ENCODE results near the gene RUBCN. TPM values are rescaled to one million over a fixed set of nuclear protein-coding genes. Genes with fewer than 3 reads are reported as not detected.
"Not testable (repeated sequence)": the region's sequence is repeated elsewhere in the genome, so short reads cannot be mapped to it uniquely, and the experiment has no call there.

The RUBCN gene
- total RNA-seq, 1 experiment from 2014 or later = 37.9 TPM

- H3K4me3 ChIP-seq (ENCODE audit: low read depth in 2 of 2, low read length in 2 of 2); in situ Hi-C loops (cut with HindIII; ENCODE audit: low pct_unique_long_range_greater_than_20kb, low sequenced_read_pairs); BruUV-seq (replicated peaks); H3K4me1 ChIP-seq (ENCODE audit: control insufficient read depth, insufficient read depth, low read length); H3K27ac ChIP-seq (ENCODE audit: low read length); intact Hi-C loops (cut with micrococcal nuclease; ENCODE audit: unreplicated experiment); H3K36me3 ChIP-seq (ENCODE audit: control insufficient read depth, insufficient read depth, low read length); H3K9me3 ChIP-seq (ENCODE audit: control insufficient read depth, insufficient read depth, low read depth, low read length); ATAC-seq; H3K27me3 ChIP-seq (ENCODE audit: control insufficient read depth, insufficient read depth, low read length); DNase-seq (ENCODE audit: low read depth, low spot score); POLR2A ChIA-PET; CTCF ChIA-PET: not testable (repeated sequence)
Observed at GRCh38 chr3:197661234-197661834, 75.4 kb downstream of the RUBCN start.

DNA sequence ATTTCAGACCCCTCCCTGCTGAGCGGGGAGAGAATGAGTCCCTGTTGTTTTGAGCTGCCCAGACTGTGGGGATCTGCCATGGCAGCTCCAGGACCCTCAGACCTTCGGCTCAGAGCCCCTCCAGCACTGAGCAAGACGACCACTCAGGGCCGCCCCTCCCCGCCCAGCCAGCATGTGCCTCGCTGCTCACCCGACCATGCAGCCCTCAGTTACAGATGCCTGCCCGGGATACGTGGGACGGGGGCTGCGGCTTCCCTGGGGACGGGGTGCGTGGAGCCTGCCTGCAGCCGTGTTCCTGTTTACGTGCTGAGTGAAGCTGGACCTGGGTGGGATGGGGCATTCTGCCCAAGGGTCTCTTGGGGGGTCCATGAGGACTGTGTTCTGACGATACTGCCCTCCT lies 77.0 kb downstream of the RUBCN start:
- H3K27ac ChIP-seq (ENCODE audit: low read length); ATAC-seq; CTCF ChIA-PET; H3K4me1 ChIP-seq (ENCODE audit: control insufficient read depth, insufficient read depth, low read length); POLR2A ChIA-PET; H3K9me3 ChIP-seq (ENCODE audit: control insufficient read depth, insufficient read depth, low read depth, low read length); H3K4me3 ChIP-seq (ENCODE audit: low read depth in 2 of 2, low read length in 2 of 2); DNase-seq (ENCODE audit: low read depth, low spot score); H3K36me3 ChIP-seq (ENCODE audit: control insufficient read depth, insufficient read depth, low read length); in situ Hi-C loops (cut with HindIII; ENCODE audit: low pct_unique_long_range_greater_than_20kb, low sequenced_read_pairs); H3K27me3 ChIP-seq (ENCODE audit: control insufficient read depth, insufficient read depth, low read length); intact Hi-C loops (cut with micrococcal nuclease; ENCODE audit: unreplicated experiment); BruUV-seq (replicated peaks): not testable (repeated sequence)

DNA sequence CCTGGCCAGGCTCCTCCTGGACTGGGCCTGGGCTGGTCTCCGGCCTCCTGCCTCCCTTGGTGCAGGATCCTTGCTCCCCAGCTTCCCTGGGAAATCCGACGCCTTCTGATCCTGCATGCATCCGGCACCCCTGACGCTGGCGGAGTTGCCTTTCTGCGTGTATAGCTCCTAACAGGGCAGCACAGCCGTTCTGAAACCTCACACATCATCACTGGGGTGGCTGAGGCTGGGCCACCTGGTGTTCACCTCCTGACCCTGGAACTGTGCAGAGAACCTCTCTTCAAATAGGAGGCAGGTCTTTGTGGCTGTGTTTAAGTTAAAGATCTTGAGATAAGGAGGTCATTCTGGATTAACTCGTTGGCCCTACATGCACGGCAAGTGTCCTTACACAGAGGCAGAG lies 77.6 kb downstream of the RUBCN start:
- H3K27ac ChIP-seq (ENCODE audit: low read length); BruUV-seq (replicated peaks); DNase-seq (ENCODE audit: low read depth, low spot score); intact Hi-C loops (cut with micrococcal nuclease; ENCODE audit: unreplicated experiment); H3K9me3 ChIP-seq (ENCODE audit: control insufficient read depth, insufficient read depth, low read depth, low read length); H3K27me3 ChIP-seq (ENCODE audit: control insufficient read depth, insufficient read depth, low read length); ATAC-seq; POLR2A ChIA-PET; CTCF ChIA-PET; H3K4me3 ChIP-seq (ENCODE audit: low read depth in 2 of 2, low read length in 2 of 2); H3K4me1 ChIP-seq (ENCODE audit: control insufficient read depth, insufficient read depth, low read length); in situ Hi-C loops (cut with HindIII; ENCODE audit: low pct_unique_long_range_greater_than_20kb, low sequenced_read_pairs); H3K36me3 ChIP-seq (ENCODE audit: control insufficient read depth, insufficient read depth, low read length): not testable (repeated sequence)

DNA sequence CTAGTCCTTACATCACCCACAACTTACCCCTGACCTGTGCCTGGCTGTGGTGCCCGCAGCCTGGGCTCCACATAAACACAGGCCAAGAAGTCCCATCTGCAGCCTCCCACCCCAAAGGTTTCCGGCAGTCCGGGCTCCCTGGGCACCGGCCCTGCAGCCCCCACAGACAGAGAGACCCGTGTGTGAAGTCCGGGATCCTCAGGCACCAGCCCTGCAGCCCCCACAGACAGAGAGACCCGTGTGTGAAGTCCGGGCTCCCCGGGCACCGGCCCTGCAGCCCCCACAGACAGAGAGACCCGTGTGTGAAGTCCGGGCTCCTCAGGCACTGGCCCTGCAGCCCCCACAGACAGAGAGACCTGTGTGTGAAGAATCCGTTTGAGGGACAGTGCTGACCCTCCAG lies 78.0 kb downstream of the RUBCN start:
- H3K4me3 ChIP-seq (ENCODE audit: low read depth in 2 of 2, low read length in 2 of 2); H3K27ac ChIP-seq (ENCODE audit: low read length); BruUV-seq (replicated peaks); CTCF ChIA-PET; H3K9me3 ChIP-seq (ENCODE audit: control insufficient read depth, insufficient read depth, low read depth, low read length); in situ Hi-C loops (cut with HindIII; ENCODE audit: low pct_unique_long_range_greater_than_20kb, low sequenced_read_pairs); ATAC-seq; POLR2A ChIA-PET; intact Hi-C loops (cut with micrococcal nuclease; ENCODE audit: unreplicated experiment); DNase-seq (ENCODE audit: low read depth, low spot score); H3K36me3 ChIP-seq (ENCODE audit: control insufficient read depth, insufficient read depth, low read length); H3K4me1 ChIP-seq (ENCODE audit: control insufficient read depth, insufficient read depth, low read length); H3K27me3 ChIP-seq (ENCODE audit: control insufficient read depth, insufficient read depth, low read length): not testable (repeated sequence)

- H3K36me3 ChIP-seq (ENCODE audit: control insufficient read depth, insufficient read depth, low read length); DNase-seq (ENCODE audit: low read depth, low spot score); BruUV-seq (replicated peaks); intact Hi-C loops (cut with micrococcal nuclease; ENCODE audit: unreplicated experiment); H3K27ac ChIP-seq (ENCODE audit: low read length); H3K4me1 ChIP-seq (ENCODE audit: control insufficient read depth, insufficient read depth, low read length); H3K4me3 ChIP-seq (ENCODE audit: low read depth in 2 of 2, low read length in 2 of 2); CTCF ChIA-PET; H3K27me3 ChIP-seq (ENCODE audit: control insufficient read depth, insufficient read depth, low read length); in situ Hi-C loops (cut with HindIII; ENCODE audit: low pct_unique_long_range_greater_than_20kb, low sequenced_read_pairs); ATAC-seq; POLR2A ChIA-PET; H3K9me3 ChIP-seq (ENCODE audit: control insufficient read depth, insufficient read depth, low read depth, low read length): not testable (repeated sequence)
Observed at GRCh38 chr3:197657541-197658292, 79.0 kb downstream of the RUBCN start.

DNA sequence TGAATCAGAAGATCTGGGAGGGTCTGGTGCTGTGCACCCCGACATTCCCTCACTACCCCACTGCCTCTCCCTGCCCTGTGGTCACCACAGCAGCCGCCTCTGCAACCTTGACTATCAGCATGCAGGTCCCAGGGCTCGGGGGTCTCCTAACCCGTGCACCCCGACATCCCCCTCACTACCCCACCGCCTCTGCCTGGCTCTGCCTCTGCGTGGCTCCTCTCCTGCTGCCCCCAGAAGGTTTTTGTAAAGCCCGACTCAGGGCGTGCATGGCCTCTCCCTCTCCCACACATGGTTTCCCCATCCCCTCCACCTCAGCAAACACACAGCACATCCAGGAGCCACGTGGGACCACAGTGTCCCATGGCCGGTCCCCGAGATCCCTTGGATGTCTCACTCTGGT lies 79.7 kb downstream of the RUBCN start:
- H3K9me3 ChIP-seq (ENCODE audit: control insufficient read depth, insufficient read depth, low read depth, low read length); POLR2A ChIA-PET; H3K36me3 ChIP-seq (ENCODE audit: control insufficient read depth, insufficient read depth, low read length); DNase-seq (ENCODE audit: low read depth, low spot score); intact Hi-C loops (cut with micrococcal nuclease; ENCODE audit: unreplicated experiment); H3K27me3 ChIP-seq (ENCODE audit: control insufficient read depth, insufficient read depth, low read length); in situ Hi-C loops (cut with HindIII; ENCODE audit: low pct_unique_long_range_greater_than_20kb, low sequenced_read_pairs); H3K27ac ChIP-seq (ENCODE audit: low read length); H3K4me3 ChIP-seq (ENCODE audit: low read depth in 2 of 2, low read length in 2 of 2); H3K4me1 ChIP-seq (ENCODE audit: control insufficient read depth, insufficient read depth, low read length); CTCF ChIA-PET; ATAC-seq; BruUV-seq (replicated peaks): not testable (repeated sequence)

- POLR2A ChIA-PET; H3K36me3 ChIP-seq (ENCODE audit: control insufficient read depth, insufficient read depth, low read length); ATAC-seq; H3K27ac ChIP-seq (ENCODE audit: low read length); H3K9me3 ChIP-seq (ENCODE audit: control insufficient read depth, insufficient read depth, low read depth, low read length); H3K4me1 ChIP-seq (ENCODE audit: control insufficient read depth, insufficient read depth, low read length); CTCF ChIA-PET; H3K27me3 ChIP-seq (ENCODE audit: control insufficient read depth, insufficient read depth, low read length); in situ Hi-C loops (cut with HindIII; ENCODE audit: low pct_unique_long_range_greater_than_20kb, low sequenced_read_pairs); DNase-seq (ENCODE audit: low read depth, low spot score); intact Hi-C loops (cut with micrococcal nuclease; ENCODE audit: unreplicated experiment); BruUV-seq (replicated peaks); H3K4me3 ChIP-seq (ENCODE audit: low read depth in 2 of 2, low read length in 2 of 2): not testable (repeated sequence)
Observed at GRCh38 chr3:197656129-197656528, 80.6 kb downstream of the RUBCN start.

Data from Panc1 (cell line).